Vagina (tissue), 2 donors: ENCODE measurements around the gene NDUFAF7.

ENCODE experiments used
- CTCF ChIP-seq, 3 experiments: fragments of 450-650 bp in 2 of 3; fragments of 200-600 bp in 1 of 3; sonication (generic) in 1 of 3; IDR thresholded peaks; one replicate each; pipeline ENCODE4 v1.5.1; 2017 to 2019; ENCODE audit warnings: antibody characterized with exemption in 3 of 3, mild to moderate bottlenecking in 2 of 3, moderate library complexity in 2 of 3
- POLR2AphosphoS5 ChIP-seq, 2 donors: sonication (generic); formaldehyde crosslinking; IDR thresholded peaks; one replicate each; pipeline ENCODE4 v1.9.0; 2017; ENCODE audit warnings: antibody characterized with exemption in 2 of 2, mild to moderate bottlenecking in 2 of 2, low read depth in 1 of 2; ENCODE audit not compliant: insufficient read depth in 1 of 2

- TF ChIP-seq CTCF (IDR thresholded peaks at IDR 0.05): no peak
- TF ChIP-seq POLR2AphosphoS5 (IDR thresholded peaks at IDR 0.05; ENCODE audit: insufficient read depth in 1 of 2, low read depth in 1 of 2): no peak
These were observed 41.9 kb upstream of the NDUFAF7 start for GRCh38 chr2:37189452-37190153.
